HG03066 (cell line): Measurements from ENCODE around the gene PRSS22.

Experiments
- ATAC-seq: cut with Tn5 transposase; IDR thresholded peaks from one replicate; pipeline ENCODE4 v1.9.1; 2021; ENCODE audit warnings: low read depth; ENCODE audit not compliant: unreplicated experiment

Gene PRSS22

GRCh38 chr16:2817340-2818271 is 40.4 kb downstream of the PRSS22 start:
- ATAC-seq, result no peak

- ATAC-seq, result no peak
Observed at GRCh38 chr16:2816751-2817339, 41.1 kb downstream of the PRSS22 start, which contains the start of gene PRSS21. Gene PRSS21 (plus strand): TSS chr16:2817237. CDS start chr16:2817269, 32 bp downstream.

DNA sequence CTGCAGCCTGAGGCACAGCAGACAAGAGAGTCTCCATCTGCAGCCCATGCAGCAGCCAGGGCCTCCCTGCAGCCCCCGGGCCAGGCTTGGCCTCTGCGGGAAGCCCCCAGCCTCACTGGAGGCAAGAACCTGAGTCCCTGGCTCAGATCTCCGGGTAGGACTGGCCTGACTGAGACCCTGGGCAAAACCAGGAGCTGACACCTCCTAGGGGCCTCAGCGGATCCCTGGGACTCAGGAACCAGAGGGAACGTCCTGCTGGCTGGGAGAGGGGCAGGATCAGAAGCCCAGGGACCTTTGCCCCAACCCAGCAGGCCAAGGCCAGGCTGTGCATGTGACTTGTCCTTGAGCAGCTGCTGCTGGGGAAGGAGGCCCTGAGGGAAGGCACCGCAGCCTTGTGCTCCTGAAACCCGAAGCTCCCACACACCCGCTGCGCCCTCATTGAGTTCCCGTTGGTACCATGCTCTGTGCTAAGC is 42.6 kb downstream of the PRSS22 start:
- ATAC-seq, result no peak

- ATAC-seq, result no peak
Observed at GRCh38 chr16:2814551-2815298, 43.2 kb downstream of the PRSS22 start.

DNA sequence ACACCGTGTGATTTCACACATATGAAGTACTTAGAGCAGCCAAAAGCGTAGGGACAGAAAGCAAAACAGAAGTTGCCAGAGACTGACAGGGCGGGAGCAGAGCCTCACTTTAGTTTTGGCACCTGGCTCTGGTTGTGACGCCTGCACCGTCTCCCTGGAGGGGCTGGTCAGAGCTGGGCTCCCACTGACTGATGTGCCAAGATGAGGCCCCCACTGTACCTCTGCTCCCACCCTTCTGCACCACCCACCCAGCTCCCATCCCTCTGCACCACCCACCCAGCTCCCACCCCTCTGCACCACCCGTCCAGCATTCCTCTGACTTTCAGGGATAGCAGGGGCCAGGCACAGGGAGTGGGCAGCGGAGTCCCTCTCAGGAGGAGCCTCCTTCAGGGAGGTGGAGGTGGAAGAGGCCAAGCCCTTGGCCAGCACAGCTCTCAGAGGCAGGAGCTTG is 44.2 kb downstream of the PRSS22 start:
- no peak for ATAC-seq

GRCh38 chr16:2811703-2812471 is 46.1 kb downstream of the PRSS22 start:
- ATAC-seq, result no peak

- no peak for ATAC-seq
Observed at GRCh38 chr16:2810651-2811050, 47.3 kb downstream of the PRSS22 start.

- no peak for ATAC-seq
Observed at GRCh38 chr16:2809149-2809760, 48.7 kb downstream of the PRSS22 start.

GRCh38 chr16:2808181-2808580 is 49.8 kb downstream of the PRSS22 start:
- ATAC-seq, result no peak

- ATAC-seq, result no peak
Observed at GRCh38 chr16:2806286-2806685, 51.7 kb downstream of the PRSS22 start.

GRCh38 chr16:2804728-2805127 is 53.2 kb downstream of the PRSS22 start:
- ATAC-seq, result no peak

GRCh38 chr16:2803545-2804195 is 54.3 kb downstream of the PRSS22 start:
- ATAC-seq, result no peak
